Right lobe of liver (tissue), 4 donors: ENCODE results near the gene BRIP1.

Experiments used
- CTCF ChIP-seq, 4 donors: fragments of 200-600 bp in 3 of 4; fragments of 450-650 bp in 1 of 4; IDR thresholded peaks; one replicate each; pipeline versions ENCODE4 v1.5.1 to v1.8.0; 2016 to 2022; ENCODE audit warnings: antibody characterized with exemption in 4 of 4, mild to moderate bottlenecking in 2 of 4
- POLR2A ChIP-seq: fragments of 450-650 bp; IDR thresholded peaks from one replicate; pipeline ENCODE4 v1.6.1; 2017; ENCODE audit warnings: antibody characterized with exemption, mild to moderate bottlenecking
- donor health status: DM: no; HTN: no; CAD: no.
- donor health status: DM: no; HTN: no; CAD: no.
- donor health status: DM: no; HTN: yes; CAD: no.

GRCh38 chr17:61880589-61881102 is 17.3 kb upstream of the BRIP1 start:
- TF ChIP-seq POLR2A (no peak), CTCF (IDR thresholded peaks at IDR 0.05) (no peak)
